HFFc6 (cell line): ENCODE measurements around the gene CLCNKB. TPM values are rescaled to one million over a fixed set of nuclear protein-coding genes. Genes with fewer than 3 reads are reported as not detected.
"Not testable (repeated sequence)": the region's sequence is repeated elsewhere in the genome, so short reads cannot be mapped to it uniquely, and the experiment has no call there.

ENCODE experiments used
- DNase-seq: peaks from one replicate; pipeline ENCODE4 v3.0.0-alpha.2; 2018
- H3K27ac Mint-ChIP-seq: 2 replicates; pipeline ENCODE4 v1.8.0; 2020; ENCODE audit warnings: mild to moderate bottlenecking, mixed read lengths
- H3K27me3 Mint-ChIP-seq: 2 replicates; pipeline ENCODE4 v1.8.0; 2021; ENCODE audit warnings: mild to moderate bottlenecking, moderate library complexity, mixed read lengths; ENCODE audit not compliant: insufficient read depth
- H3K36me3 Mint-ChIP-seq: 2 replicates; pipeline ENCODE4 v1.8.0; 2021; ENCODE audit warnings: low read depth, mixed read lengths
- H3K4me1 Mint-ChIP-seq: 2 replicates; pipeline ENCODE4 v1.8.0; 2020; ENCODE audit warnings: low read depth, mixed read lengths
- H3K4me3 Mint-ChIP-seq: 2 replicates; pipeline ENCODE4 v1.8.0; 2020; ENCODE audit warnings: mild to moderate bottlenecking, moderate library complexity, mixed read lengths
- H3K9me3 Mint-ChIP-seq: 2 replicates; pipeline ENCODE4 v1.8.0; 2020; ENCODE audit warnings: mild to moderate bottlenecking, mixed read lengths
- total RNA-seq, 6 experiments: library from RNA; stranded (reverse); fragmentation: NEBNext Ultra II Directional; extraction: Animal tissue kit (Norgen Biotek cat#: 25700); gene quantifications; 2 replicates in 1 of 6; 3 replicates in 5 of 6; pipeline ENCODE4 v1.2.3, GENCODE V29; 2021
- TF ChIP-seq, protein P1 (sequence below): fragments of 200-600 bp; sonication (generic); IDR thresholded peaks from 2 replicates; pipeline ENCODE4 v1.5.0; 2021; ENCODE audit warnings: antibody characterized with exemption, mild to moderate bottlenecking

Gene CLCNKB
- total RNA-seq, 6 experiments from 2014 or later = 0.10 to 0.14 TPM; not detected in 4

DNA sequence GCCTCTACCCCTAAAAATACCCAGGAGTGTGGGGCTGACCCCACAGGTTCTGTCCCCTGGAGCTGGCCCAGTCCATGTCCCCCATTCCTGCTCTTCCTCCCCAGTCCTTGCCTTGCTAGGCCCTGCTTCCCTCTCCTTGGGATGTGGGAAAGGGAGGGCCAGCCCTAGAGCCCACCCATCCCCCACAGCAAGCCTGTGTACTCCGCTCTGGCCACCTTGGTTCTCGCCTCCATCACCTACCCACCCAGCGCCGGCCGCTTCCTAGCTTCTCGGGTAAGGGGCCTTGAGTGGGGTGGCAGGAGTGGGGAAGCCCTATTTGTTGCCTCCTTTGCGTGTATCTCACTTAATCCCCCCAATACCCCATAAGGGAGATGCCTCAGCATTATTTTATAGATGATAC lies 6.7 kb downstream of the CLCNKB start:
- TF ChIP-seq, protein P1, sequence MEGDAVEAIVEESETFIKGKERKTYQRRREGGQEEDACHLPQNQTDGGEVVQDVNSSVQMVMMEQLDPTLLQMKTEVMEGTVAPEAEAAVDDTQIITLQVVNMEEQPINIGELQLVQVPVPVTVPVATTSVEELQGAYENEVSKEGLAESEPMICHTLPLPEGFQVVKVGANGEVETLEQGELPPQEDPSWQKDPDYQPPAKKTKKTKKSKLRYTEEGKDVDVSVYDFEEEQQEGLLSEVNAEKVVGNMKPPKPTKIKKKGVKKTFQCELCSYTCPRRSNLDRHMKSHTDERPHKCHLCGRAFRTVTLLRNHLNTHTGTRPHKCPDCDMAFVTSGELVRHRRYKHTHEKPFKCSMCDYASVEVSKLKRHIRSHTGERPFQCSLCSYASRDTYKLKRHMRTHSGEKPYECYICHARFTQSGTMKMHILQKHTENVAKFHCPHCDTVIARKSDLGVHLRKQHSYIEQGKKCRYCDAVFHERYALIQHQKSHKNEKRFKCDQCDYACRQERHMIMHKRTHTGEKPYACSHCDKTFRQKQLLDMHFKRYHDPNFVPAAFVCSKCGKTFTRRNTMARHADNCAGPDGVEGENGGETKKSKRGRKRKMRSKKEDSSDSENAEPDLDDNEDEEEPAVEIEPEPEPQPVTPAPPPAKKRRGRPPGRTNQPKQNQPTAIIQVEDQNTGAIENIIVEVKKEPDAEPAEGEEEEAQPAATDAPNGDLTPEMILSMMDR = no peak
- peaks cover 12% of the 10 kb centered on the region for H3K27me3 Mint-ChIP-seq
- H3K9me3 Mint-ChIP-seq = no peaks in the 10 kb centered on the region
- DNase-seq = no peak
- no peak overlapping the region for H3K4me3 Mint-ChIP-seq
- no peak overlapping the region; the same call in 1 of the 2 replicates for H3K27ac Mint-ChIP-seq
- no peaks in the 10 kb centered on the region for H3K4me1 Mint-ChIP-seq
- H3K36me3 Mint-ChIP-seq = no peaks in the 10 kb centered on the region

DNA sequence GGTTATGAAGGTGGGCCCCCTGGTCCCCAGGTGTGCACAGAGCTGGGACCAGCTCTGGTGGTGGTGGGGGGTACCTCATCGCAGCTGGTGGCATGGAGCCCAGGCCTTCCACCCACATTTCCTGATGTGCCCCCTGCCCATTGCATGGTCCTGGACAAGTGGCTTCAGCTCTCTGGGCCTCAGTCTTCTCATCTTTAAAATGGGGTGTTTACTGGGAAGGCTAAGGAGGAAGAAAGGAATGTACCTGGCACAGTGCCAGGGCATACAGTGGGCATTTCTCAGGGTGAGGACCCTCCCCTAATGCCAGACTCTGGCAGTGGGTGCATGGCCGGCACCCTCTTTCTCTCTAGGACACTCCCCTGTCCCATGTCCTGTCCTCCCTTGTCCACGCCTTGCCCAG lies 7.5 kb downstream of the CLCNKB start:
- H3K9me3 Mint-ChIP-seq = no peaks in the 10 kb centered on the region
- H3K27ac Mint-ChIP-seq = no peak overlapping the region
- DNase-seq = no peak
- H3K4me1 Mint-ChIP-seq = peaks cover 3% of the 10 kb centered on the region; the same call in 1 of the 2 replicates
- TF ChIP-seq, protein P1 = no peak
- H3K27me3 Mint-ChIP-seq = peaks cover 12% of the 10 kb centered on the region
- no peak overlapping the region for H3K4me3 Mint-ChIP-seq
- H3K36me3 Mint-ChIP-seq = no peaks in the 10 kb centered on the region

DNA sequence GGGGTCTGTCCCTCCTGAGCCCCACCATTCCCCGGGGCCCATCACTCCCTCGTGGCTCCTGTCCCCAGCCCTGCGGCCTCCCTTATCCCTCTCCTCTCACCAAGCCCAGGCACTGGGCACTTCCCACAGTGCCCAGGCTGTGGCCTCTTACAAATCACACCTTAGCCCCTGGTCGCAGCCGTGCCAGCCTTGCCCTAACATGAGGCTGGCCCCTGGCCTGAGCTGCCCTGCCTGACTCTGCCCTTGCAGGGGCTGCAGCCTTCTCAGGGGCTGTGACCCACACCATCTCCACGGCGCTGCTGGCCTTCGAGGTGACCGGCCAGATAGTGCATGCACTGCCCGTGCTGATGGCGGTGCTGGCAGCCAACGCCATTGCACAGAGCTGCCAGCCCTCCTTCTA lies 8.4 kb downstream of the CLCNKB start:
- H3K4me1 Mint-ChIP-seq, H3K36me3 Mint-ChIP-seq, H3K9me3 Mint-ChIP-seq: not testable (repeated sequence)

DNA sequence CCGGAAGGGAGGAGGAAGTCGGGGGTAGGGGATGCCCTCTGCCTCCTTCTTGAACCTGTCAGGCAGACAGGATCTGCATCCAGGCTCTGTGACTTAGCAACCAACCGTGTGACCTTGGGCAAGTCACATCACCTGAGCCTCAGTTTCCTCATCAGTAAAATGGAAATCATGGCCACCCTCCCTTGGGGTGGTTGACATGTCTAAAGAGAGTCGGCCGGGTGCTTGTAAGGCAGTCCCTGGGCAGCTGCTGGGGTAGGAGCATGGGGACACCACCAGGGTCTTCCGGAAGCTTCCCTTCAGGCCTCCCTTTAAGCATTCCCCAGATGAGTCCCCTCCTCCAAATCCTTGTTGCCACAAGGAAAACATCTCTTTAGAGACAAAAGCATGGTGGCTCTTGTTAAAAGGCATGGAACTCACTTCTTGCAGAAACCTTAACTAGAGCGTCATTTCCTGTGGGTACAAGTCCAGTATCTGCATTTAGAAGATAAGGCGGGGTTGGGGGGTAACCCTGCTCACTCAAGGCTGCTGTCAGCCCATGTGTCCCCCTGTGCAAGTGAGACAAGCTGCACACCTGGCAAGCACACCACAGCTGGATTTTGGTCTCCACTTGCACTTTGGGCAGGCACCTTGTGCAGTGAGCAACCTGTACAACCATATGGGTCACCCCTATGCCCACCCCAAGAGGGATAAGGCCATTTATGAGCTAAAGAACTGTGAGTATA lies 10.4 kb downstream of the CLCNKB start:
- no peaks in the 10 kb centered on the region for H3K36me3 Mint-ChIP-seq
- TF ChIP-seq, protein P1 = no peak
- H3K27me3 Mint-ChIP-seq = peaks cover 10% of the 10 kb centered on the region
- H3K4me3 Mint-ChIP-seq = no peak overlapping the region
- H3K4me1 Mint-ChIP-seq = peaks cover 5% of the 10 kb centered on the region; the same call in 1 of the 2 replicates
- H3K27ac Mint-ChIP-seq = no peak overlapping the region
- DNase-seq = no peak
- no peaks in the 10 kb centered on the region for H3K9me3 Mint-ChIP-seq

More for the DNA sequence above, 8.4 kb downstream of the CLCNKB start:
- not testable (repeated sequence) for H3K27ac Mint-ChIP-seq, H3K4me3 Mint-ChIP-seq, DNase-seq
- peaks cover 12% of the 10 kb centered on the region for H3K27me3 Mint-ChIP-seq

DNA sequence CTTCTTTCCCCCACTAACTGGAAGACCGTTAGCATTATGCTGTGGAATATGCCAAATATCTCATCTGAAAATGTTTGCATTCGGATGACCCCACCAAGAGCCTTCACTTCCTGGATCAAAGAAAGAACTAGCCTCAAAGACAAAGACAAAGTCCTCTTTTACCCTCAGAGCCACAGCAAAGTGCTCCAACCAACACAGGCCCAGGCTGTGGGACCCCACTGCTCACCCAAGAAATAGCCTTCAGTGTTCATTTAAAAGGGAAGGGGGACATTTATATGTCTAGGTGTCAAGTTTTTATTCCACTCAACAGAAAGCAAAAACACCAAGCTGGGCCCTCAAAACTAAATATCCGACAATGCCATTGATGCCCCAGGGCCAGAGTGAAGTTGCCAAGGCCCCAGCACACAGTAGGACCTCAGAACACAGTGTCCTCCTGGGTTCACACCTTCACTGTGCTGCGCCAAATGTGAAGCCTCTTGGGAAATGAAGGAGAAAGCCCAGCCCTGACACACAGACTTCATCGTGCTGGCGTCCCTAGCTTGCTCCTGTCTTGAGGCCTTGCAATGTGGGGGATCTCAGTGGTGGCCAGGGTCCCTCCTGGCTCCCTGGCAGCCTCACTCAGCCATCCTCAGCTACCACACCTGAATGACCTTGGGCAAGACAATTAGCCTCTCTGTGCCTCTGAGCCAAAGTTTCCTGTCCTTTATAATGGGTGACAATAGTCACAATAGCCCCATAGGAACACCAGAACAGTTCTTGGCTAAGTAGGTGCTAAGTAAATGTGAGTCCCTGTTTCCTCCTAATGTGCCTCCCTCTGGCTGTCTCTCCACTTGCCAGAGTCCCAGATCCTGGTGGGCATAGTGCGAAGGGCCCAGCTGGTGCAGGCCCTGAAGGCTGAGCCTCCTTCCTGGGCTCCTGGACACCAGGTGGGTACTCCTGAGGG lies 11.3 kb downstream of the CLCNKB start:
- no peaks in the 10 kb centered on the region for H3K9me3 Mint-ChIP-seq
- DNase-seq = no peak
- peaks cover 5% of the 10 kb centered on the region; the same call in 1 of the 2 replicates for H3K4me1 Mint-ChIP-seq
- TF ChIP-seq, protein P1 = no peak
- H3K36me3 Mint-ChIP-seq = no peaks in the 10 kb centered on the region
- no peak overlapping the region for H3K27ac Mint-ChIP-seq
- H3K27me3 Mint-ChIP-seq = peaks cover 10% of the 10 kb centered on the region
- H3K4me3 Mint-ChIP-seq = no peak overlapping the region
